ENCODE measurements around the gene DGUOK.

- TF ChIP-seq POLR2A (IDR thresholded peaks at IDR 0.05; ENCODE audit: low read length) = no peak
- TF ChIP-seq GATA1 (IDR thresholded peaks at IDR 0.05; ENCODE audit: low read depth, low read length) = no peak
Observed at GRCh38 chr2:73922681-73923080, 4.0 kb upstream of the DGUOK start.
